ENCODE results near the gene DIAPH2. TPM values are rescaled to one million over a fixed set of nuclear protein-coding genes. Genes with fewer than 3 reads are reported as not detected.
"Not testable (repeated sequence)": the region's sequence is repeated elsewhere in the genome, so short reads cannot be mapped to it uniquely, and the experiment has no call there.

DIAPH2 gene
- total RNA-seq, 4 donors from 2014 or later: 12.1 to 41.6 (median 29.1) TPM

DNA sequence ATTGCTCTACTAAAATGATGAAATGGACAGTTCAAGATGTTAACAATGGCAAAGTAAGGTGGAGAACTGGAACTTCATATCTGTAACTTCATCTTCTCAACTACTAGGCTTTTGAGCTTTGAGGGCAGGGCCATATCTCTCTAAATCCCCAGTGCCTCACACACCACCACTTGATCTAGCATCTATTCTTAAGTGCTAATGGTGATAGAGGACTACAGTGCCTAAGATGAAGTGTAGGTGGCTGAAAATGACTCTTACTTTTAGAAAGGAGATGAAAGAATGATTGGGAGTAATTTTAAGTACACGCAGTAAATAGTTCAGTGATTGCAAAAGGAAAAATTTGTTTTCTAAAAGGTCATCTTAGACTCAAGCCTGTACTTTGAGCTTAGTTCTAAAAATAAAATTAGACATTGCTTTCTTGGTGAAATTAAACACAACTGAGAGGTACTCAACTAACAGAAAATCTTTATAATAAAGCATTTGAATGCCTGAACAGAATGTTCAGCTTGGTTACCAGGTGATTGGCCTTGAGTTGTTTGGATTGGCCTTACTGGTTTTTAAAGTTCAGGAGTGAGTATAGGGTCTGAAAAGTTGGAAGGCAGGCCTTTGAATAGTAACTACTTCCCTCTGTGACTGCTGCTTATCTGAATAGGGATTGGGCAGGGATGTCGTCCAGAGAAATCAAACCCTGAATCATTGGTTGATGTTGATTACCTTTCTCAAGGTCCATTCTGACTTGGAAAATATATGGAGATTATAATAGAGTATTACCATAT is 45.4 kb downstream of the DIAPH2 start:
- peaks cover 7 to 12% of the 10 kb centered on the region in 2 donors for H3K4me1 ChIP-seq
- TF ChIP-seq POLR2A (IDR thresholded peaks at IDR 0.05): no peak
- TF ChIP-seq, protein P1, sequence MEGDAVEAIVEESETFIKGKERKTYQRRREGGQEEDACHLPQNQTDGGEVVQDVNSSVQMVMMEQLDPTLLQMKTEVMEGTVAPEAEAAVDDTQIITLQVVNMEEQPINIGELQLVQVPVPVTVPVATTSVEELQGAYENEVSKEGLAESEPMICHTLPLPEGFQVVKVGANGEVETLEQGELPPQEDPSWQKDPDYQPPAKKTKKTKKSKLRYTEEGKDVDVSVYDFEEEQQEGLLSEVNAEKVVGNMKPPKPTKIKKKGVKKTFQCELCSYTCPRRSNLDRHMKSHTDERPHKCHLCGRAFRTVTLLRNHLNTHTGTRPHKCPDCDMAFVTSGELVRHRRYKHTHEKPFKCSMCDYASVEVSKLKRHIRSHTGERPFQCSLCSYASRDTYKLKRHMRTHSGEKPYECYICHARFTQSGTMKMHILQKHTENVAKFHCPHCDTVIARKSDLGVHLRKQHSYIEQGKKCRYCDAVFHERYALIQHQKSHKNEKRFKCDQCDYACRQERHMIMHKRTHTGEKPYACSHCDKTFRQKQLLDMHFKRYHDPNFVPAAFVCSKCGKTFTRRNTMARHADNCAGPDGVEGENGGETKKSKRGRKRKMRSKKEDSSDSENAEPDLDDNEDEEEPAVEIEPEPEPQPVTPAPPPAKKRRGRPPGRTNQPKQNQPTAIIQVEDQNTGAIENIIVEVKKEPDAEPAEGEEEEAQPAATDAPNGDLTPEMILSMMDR (IDR thresholded peaks at IDR 0.05 in 4 of 5, conservative IDR thresholded peaks at IDR 0.05 in 1 of 5): no peak
- no peak for DNase-seq
- no peaks in the 10 kb centered on the region for H3K9me3 ChIP-seq
- no peaks in the 10 kb centered on the region for H3K36me3 ChIP-seq
- H3K27me3 ChIP-seq: no peaks in the 10 kb centered on the region
- no peak overlapping the region for H3K4me3 ChIP-seq
- peak overlapping the region in 2 of 4 donors; percentile 22 to 47 for H3K27ac ChIP-seq
- in situ Hi-C loops (cut with MboI; ENCODE audit: low sequenced_read_pairs in 4 of 4): no loop called here
- no peak for ATAC-seq
- intact Hi-C loops (cut with DNase I; ENCODE audit: low total_unique reads): no loop called here

DNA sequence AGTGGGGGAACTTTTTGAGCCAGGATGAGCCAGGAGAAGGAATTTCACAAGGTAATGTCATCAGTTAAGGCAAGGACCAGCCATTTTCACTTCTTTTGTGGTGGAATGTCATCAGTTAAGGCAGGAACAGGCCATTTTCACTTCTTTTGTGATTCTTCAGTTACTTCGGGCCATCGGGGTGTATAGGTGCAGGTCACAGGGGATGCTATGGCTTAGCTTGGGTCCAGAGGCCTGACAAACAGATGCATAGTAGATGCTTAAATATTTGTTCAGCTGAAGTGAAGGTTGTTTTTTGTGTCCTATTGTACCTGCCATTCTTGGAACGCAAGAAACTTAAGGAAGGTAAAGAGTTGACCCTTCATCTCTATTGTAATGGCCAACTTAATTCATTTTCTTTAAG is 46.4 kb downstream of the DIAPH2 start:
- in situ Hi-C loops (cut with MboI; ENCODE audit: low sequenced_read_pairs in 4 of 4); DNase-seq; ATAC-seq; H3K27ac ChIP-seq; H3K9me3 ChIP-seq; H3K36me3 ChIP-seq; H3K4me3 ChIP-seq; intact Hi-C loops (cut with DNase I; ENCODE audit: low total_unique reads); H3K27me3 ChIP-seq; H3K4me1 ChIP-seq: not testable (repeated sequence)

DNA sequence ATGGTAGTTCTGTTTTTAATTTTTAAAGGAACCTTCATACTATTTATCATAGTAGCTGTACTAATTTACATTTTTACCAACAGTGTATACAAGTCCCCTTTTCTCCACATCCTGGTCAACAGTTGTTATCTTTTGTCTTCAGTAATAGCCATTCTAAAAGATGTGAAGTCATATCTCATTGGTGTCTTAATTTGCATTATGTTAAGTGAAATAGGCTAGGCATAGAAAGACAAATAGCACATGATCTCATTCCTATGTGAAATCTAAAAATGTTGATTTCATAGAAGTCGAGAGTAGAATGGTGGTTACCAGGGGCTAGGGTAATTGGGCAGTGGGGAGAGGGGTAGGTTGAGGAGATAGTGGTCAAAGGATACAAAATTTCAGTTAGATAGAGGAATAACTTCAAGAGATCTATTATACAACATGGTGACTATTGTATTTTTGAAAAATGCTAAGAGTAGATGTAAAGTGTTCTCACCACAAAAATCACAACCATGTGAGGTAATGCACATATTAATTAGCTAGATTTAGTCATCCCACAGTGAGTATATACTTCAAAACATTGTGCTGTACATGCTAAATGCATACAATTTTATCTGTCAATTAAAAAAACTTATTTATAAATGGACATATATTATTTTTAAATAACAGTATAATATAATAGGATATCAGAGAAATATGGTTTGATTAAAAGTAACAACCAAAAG is 58.9 kb downstream of the DIAPH2 start:
- in situ Hi-C loops (cut with MboI; ENCODE audit: low sequenced_read_pairs in 4 of 4): no loop called here
- DNase-seq (no peak), ATAC-seq (no peak)
- H3K27ac ChIP-seq: no peak overlapping the region
- no peaks in the 10 kb centered on the region for H3K36me3 ChIP-seq
- no peak for TF ChIP-seq POLR2A (IDR thresholded peaks at IDR 0.05)
- TF ChIP-seq, protein P1 (IDR thresholded peaks at IDR 0.05 in 4 of 5, conservative IDR thresholded peaks at IDR 0.05 in 1 of 5): no peak
- H3K4me1 ChIP-seq: no peaks in the 10 kb centered on the region
- intact Hi-C loops (cut with DNase I; ENCODE audit: low total_unique reads): no loop called here
- no peak overlapping the region for H3K4me3 ChIP-seq
- H3K9me3 ChIP-seq: no peaks in the 10 kb centered on the region
- H3K27me3 ChIP-seq: no peaks in the 10 kb centered on the region

DNA sequence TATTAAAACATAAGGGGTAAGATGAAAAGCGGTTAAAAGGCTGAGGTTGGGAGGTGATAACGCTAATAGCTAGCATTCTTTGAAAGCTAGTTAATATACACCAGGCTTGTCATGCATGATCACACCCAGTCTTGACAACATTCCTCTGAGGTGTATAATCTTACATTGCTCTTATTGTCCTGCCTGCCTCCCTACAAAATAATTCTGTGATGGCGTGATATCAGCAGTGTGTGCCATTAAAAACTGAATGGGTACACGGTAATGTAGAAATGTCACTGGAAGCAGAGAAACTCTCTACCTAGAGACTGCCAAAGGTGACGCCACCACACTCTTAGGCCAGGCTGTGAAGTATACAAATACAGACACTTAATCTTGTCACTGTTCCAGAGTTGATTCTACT is 68.1 kb downstream of the DIAPH2 start:
- in situ Hi-C loops (cut with MboI; ENCODE audit: low sequenced_read_pairs in 4 of 4): no loop called here
- H3K27me3 ChIP-seq: no peaks in the 10 kb centered on the region
- no peak overlapping the region for H3K27ac ChIP-seq
- no peak for DNase-seq
- intact Hi-C loops (cut with DNase I; ENCODE audit: low total_unique reads): no loop called here
- H3K4me3 ChIP-seq: no peak overlapping the region
- no peaks in the 10 kb centered on the region for H3K9me3 ChIP-seq
- ATAC-seq: no peak
- H3K36me3 ChIP-seq: peaks cover 0 to 3% of the 10 kb centered on the region in 2 donors
- no peaks in the 10 kb centered on the region for H3K4me1 ChIP-seq
- no peak for TF ChIP-seq POLR2A (IDR thresholded peaks at IDR 0.05)
- TF ChIP-seq, protein P1 (IDR thresholded peaks at IDR 0.05 in 4 of 5, conservative IDR thresholded peaks at IDR 0.05 in 1 of 5): no peak

DNA sequence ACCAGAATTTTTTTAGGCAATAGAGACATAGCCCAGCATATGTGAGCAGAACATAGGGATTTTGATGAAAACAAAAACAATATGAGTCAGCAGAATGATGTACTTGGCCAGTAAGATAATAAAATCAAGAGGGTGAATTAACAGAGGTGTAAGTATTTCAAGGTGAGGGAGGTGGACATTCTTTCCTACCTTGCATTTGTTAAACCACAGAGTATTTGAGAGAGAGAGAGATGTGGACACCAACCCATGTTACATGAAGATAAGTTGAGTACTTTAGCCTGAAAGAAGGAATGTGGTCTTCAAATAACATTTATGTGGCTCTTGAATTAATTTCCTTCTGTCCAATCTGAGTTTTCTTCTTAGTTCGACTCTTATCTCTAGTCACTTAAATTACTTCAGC is 68.6 kb downstream of the DIAPH2 start:
- H3K9me3 ChIP-seq: no peaks in the 10 kb centered on the region
- TF ChIP-seq, protein P1 (IDR thresholded peaks at IDR 0.05 in 4 of 5, conservative IDR thresholded peaks at IDR 0.05 in 1 of 5): no peak
- TF ChIP-seq POLR2A (IDR thresholded peaks at IDR 0.05): no peak
- ATAC-seq (no peak), DNase-seq (no peak)
- H3K27ac ChIP-seq: no peak overlapping the region
- no peaks in the 10 kb centered on the region for H3K27me3 ChIP-seq
- no peaks in the 10 kb centered on the region for H3K4me1 ChIP-seq
- in situ Hi-C loops (cut with MboI; ENCODE audit: low sequenced_read_pairs in 4 of 4) (no loop called here), intact Hi-C loops (cut with DNase I; ENCODE audit: low total_unique reads) (no loop called here)
- H3K36me3 ChIP-seq: peaks cover 0 to 3% of the 10 kb centered on the region in 2 donors
- H3K4me3 ChIP-seq: no peak overlapping the region
